Ureter (tissue), 1 donor: Measurements from ENCODE around the gene KCNG4. TPM values are rescaled to one million over a fixed set of nuclear protein-coding genes. Genes with fewer than 3 reads are reported as not detected.
A peak's percentile ranks its signal among the peaks of the same experiment; 100 is the strongest.

Source experiments
- DNase-seq: peaks from one replicate; pipeline ENCODE4 v3.0.0-alpha.2; 2020; ENCODE audit warnings: low spot score
- total RNA-seq: library from RNA; stranded (reverse); gene quantifications from one replicate; pipeline ENCODE4 v1.2.4, GENCODE V29; 2023
- donor health status: DM: yes; HTN: yes; CAD: no.

KCNG4 gene, protein sequence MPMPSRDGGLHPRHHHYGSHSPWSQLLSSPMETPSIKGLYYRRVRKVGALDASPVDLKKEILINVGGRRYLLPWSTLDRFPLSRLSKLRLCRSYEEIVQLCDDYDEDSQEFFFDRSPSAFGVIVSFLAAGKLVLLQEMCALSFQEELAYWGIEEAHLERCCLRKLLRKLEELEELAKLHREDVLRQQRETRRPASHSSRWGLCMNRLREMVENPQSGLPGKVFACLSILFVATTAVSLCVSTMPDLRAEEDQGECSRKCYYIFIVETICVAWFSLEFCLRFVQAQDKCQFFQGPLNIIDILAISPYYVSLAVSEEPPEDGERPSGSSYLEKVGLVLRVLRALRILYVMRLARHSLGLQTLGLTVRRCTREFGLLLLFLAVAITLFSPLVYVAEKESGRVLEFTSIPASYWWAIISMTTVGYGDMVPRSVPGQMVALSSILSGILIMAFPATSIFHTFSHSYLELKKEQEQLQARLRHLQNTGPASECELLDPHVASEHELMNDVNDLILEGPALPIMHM
- total RNA-seq, result not detected

DNA sequence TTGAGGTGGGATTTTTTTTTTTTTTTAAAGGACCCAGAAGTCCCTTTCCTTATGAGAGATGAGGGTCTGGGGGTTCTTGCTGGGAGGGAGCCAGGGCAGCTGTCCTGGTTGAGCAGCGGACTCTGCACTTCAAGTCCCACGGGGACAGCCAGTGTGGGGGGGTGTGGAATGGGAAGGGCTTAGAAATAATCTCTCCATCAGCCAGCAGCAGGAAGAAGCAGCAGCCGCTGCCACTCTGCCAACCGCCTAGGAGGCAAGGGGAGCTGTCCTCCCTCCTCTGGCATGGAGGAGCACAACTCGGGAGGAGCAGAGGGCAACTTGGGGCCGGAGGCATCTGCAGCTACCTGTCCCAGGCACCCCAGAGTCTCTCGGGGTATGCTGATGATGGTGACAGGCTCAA lies at the start of gene KCNG4:
Gene KCNG4 (minus strand): TSS at position 104 of the 400 bp plus-strand sequence. CDS start 2,527 bp downstream, outside the sequence.
- no peak for DNase-seq

DNA sequence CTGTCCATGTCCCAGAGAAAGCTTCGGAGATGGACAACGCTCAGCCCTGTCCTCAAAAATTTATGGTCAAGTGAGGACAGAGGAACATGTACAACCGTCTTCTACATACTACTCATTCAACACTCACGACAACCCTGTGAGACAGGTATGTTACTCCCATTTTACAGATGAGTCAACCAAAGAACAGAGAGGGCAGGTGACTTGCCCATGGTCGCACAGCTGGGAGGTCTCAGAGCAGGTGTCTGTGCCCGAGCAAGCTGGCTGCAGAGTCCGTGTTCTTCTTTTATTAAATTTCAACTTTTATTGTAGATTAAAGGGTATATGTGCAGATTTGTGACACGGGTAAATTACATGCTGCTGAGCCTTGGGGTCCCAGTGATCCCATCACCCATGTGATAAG lies 49.1 kb upstream of the KCNG4 start:
- no peak for DNase-seq

DNA sequence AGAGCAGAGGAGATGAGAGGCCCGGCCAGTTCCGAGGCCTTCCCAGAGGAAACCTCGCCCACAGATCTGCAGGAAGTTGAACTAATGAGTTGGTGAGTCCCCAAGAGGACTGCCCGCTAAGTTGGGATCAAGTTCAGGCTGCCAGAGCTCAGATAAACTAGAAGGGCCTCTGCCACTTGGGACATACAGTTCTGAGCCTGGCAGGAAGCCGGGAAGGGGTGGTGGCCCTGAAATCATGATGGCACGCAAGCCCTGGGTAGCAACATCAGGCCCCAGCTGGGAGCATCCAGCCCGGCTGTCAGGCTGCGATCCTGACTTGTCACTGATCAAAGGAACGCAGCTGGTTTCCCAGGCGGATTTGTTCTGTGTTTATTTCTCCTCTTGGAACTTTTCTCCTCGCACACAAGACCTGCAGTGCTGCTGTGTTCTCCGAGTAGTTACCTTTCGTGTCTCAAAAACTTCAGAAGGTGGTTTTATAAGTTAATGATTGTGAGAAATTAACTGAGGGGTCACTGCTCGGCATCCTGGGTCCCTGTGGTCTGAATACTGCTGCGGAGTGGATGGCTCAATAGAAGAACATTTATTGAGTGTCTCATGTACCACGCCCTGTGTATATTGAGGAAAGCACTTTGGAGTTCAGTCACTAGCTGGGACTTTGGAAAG lies 46.9 kb upstream of the KCNG4 start:
- DNase-seq, result peak; percentile 84

DNA sequence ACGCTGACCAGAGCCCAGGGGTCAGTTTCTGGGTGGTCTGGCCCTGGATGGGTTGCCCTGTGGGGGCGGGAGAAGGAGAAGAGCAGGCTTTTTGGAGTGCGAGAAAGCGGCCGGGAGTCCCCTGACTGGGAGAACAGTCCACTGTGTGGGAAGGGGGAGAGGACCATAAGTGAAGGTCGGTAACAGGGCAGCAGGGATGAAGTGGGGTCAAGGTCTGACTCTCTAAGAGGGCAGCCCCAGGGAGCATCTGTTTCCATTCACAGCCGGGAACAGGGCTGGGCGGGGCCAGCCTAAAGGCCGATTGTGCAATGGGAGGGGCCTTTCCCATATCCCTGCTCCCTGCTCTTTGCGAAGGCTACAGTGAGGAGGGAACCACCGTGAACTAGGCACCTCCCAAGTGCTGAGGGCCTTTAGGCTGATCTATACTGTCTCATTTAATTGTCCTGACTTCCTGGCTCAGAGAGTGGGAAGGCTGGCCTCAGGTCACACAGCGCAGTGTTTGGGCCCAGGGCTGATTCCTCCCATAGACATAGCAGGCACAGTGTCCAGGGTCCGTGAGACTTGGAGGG lies 44.4 kb upstream of the KCNG4 start:
- DNase-seq, result peak; percentile 76

DNA sequence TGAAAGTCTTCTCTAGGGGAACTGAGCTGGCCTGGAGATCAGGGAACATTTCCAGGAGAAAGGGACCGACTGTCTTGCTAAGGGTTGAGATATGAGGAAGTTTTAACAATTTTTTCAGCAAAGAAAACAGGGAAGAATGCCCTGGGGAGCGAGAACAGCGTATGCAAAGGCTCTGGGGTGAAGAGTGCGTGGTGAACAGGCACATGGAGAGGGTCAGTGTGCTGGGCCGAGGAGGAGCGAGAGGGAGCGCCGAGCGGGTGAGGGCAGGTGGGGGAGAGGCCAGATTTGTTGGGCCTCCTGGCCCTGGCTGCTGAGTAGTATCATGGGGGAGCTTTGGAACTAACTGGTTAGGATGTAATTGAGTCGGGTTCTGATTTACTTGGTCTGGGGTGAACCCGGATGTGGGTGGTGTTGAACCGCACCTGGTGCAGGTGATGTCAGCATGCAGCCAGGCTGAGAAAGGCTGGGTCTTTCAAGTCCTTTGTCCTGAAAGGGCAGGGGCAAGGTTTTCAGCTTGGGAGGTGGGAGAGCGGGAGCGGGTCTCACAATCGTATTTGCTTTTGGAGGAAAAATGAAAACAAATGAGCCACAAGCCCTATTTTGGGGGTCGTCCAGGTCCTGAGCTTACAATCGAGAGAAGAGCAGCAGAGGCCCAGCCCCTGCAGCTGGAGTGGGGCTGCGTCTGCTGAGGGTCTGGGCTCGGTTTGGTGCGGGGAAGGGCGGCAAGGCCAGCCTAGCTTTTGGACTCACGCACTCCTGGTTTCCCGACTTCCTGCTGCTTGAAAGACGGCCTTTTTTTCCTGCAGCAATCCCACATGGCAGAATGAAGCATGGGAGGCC lies 43.7 kb upstream of the KCNG4 start:
- no peak for DNase-seq

DNA sequence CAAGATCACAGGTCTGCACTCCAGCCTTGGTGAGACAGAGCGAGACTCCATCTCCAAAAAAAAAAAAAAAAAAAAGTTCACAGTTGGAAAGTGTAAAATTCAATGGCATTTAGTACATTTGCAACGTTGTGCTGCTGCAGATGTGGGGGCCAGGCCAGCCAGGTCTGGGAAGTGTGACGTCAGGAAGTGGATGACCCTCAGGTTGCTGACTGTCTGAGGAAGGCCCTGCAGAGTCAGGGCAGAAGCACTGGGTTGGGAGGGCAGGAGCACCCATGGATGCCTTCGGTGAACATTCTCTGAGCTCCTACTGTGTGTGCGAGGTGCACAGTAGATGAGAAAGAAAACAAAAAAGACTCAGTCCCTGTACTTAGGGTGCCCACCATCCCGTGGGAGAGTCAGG lies 42.7 kb upstream of the KCNG4 start:
- DNase-seq, result no peak

DNA sequence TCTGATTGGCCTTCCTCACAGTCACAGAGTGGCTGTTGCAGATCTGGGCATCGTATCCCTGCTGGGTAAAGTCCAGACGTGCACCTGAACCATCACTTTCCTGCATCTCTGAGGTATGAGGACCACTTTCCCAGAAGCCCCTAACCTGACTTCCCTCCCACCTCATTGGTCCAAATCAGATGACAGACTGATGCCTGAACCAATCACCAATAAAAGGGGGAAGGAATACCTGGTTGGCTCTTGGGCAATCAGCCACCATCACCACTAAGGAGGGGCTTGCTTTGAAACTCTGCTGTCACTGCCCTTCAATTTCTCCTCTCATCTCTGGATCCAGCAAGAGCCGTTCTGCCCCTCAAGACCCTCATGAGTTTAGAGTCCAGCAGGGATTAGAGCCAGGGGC lies 41.3 kb upstream of the KCNG4 start:
- no peak for DNase-seq

DNA sequence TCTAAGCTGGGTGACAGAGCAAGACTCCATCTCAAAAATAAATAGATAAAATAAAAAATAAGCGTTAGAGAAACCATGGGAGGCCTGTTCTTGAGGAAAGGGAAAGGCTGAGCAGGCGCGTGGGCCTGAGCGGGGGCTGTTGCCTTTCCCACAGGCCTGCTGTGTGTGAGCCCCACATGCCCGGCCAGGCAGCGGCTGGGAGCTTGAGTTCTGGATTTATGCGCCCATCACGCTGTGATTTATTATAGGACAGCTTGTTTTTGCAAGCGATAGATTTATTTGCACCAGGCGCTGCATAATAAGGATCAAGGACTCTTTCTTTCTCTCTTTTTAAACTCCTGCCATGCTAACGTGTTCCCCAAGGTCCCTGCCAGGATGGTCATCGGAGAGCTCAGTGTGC lies 40.1 kb upstream of the KCNG4 start:
- no peak for DNase-seq

DNA sequence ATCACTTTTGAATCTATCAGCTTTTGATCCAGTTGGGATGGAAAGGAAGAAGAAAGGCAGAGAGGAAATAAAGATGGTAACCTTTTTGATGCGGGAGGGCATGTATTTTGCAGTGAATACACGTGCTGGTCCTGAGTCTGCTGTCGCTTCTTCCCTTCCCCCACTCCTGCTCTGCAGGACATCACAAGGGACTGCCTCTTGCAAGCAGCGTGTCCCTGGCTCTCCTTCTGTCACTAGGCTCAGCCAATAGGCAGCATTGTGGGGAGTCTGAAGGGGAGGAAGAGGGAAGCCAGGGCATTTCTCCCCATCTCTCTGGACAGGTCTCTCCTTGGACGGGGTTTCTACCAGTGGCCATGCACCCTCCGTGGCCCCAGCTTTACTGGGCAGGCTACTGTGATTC lies 39.2 kb upstream of the KCNG4 start:
- DNase-seq, result no peak

DNA sequence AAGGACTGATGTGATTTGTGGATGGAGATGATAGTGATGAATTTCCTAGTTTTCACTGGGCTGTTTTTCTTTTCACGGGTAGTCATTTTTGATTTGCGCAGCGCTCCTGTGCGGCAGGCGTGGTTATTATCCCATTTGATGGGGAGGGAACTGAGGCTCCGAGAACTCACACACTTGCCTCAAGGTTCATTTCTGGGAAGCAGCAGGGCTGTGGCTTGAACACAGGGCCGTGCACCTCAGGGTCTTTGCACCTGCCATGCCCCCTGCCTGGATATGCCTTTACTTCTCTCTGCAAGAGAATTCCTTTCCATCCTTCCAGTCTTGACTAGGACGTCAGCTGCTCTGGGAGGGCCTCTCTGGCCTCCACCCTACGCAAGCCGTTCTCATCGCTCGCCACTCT lies 38.5 kb upstream of the KCNG4 start:
- DNase-seq, result no peak

DNA sequence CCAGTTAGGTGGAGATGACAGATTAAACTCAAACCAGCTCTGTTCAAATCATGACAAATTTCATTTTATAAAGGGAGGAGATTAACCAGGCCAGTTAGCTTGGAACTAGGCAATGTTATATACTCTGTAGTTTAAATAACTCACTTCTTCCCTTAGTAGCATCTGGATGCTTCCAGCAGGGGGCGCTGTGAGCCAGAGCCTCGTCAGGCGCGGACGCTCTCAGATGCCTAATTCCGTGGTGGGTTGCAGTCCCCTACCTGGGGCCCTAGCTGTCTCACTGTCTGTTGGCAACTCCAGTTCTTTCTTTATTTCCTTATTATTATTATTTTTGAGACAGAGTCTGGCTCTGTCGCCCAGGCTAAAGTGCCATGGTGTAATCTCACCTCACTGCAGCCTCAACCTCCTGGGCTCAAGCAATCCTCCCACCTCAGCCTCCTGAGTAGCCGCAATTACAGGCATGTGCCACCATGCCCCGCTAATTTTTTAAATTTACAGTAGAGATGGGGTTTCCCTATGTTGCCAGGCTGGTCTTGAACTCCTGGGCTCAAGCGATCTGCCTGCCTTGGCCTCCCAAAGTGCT lies 37.5 kb upstream of the KCNG4 start:
- peak; percentile 73 for DNase-seq

DNA sequence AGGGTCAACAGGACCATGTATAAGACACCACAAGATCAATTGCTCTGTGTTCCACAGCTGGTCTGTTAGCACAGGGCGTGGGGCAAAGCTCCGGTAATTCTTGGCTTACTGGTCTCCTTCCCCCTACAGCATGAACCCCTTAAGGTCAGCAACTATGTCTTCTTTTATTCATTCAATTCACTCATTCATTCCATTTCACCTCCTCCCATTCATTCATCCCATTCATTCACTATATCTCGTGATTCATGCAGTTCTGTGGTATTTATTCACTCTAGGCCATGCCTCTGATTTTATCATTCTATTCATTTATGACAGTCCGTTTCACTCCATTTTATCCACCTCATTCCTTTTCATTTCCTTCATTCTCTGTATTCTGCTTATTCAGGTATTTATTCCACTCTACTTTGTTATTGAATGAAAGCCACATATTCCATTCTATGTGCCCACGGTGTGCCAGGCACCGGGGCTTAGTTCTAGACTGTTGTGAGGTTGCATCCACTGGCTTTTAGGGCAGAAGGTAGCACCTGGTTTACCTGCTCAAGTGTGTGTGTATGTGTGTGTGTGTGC lies 35.9 kb upstream of the KCNG4 start:
- DNase-seq, result no peak

DNA sequence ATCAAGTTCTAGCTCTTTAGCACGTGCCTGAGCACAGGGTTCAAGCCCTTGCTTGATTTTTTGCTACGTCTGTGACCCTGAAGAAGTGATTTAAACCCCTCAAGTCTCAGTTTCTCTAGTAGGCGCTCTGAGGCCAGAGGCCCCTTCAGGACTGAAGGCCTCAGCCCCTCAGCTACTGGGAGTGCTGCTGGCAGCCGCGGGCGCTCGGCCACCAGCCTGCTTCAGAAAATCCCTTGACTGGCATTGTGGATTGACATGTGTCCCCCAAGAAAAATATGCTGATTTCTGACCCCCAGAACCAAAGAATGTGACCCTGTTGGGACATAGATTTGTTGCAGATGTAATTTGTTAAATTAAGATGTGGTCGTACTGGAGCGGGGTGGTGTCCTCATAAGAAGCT lies 34.7 kb upstream of the KCNG4 start:
- DNase-seq, result no peak

DNA sequence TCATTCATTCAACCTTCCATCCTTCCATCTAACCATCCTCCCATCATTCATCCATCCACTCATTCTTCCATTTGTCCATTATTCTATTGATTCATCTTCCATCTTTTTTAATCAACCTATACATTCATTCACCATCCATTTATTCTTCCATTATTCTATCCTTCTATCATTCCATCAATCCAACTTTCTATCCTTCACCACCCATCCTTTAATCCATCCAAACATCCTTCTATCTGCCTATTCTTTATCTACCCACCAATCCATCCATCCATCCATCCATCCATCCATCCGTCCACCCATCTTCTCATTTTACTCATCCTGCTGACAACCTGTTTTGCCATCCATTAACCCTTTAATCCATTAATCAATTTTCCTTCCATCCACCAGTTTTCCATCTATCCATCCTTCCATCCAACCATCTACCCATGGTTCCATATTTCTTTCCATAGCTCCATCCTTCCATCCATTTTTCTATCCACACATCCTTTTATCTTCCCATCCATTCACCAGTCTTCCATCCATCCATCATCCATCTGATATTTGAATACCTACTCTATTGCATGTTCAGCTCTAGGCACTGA lies 33.0 kb upstream of the KCNG4 start:
- no peak for DNase-seq

DNA sequence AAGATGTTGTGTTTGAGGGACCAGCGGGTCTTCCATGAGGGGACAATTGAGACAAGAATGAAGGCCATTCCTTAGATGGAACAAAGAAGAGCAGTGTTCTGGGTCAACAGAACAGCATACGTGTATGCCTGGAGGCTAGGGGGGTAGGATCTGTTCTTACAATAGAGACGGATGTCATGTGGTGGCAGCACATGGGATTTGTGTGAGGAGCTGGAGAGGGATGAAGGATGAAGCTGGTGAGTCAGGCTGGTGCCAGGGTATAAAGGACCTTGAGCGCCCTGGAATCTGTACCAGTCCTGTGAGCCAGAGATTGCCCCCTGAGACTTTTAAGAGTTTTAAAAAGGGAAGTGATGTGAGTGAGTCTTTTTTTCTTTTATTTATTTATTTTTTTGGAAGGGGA lies 32.1 kb upstream of the KCNG4 start:
- no peak for DNase-seq

DNA sequence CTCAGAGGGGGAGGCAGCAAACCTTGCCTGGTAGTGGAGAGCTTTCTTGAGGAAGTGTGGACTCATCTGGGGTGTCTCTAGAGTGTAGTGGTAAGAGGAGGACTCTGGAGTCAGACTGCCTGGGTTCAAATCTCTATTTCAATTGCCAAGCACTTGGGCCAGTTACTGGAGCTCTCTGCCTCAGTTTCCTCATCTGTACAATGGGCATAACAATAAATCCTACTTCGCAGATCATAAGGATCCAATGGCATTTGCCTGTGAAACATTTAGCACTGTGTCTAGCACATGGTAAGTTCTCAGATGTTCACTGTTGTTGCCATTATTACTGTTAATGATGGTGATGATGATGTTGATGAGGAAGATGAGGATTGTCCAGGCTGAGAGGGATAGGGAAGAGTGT lies 31.2 kb upstream of the KCNG4 start:
- no peak for DNase-seq

DNA sequence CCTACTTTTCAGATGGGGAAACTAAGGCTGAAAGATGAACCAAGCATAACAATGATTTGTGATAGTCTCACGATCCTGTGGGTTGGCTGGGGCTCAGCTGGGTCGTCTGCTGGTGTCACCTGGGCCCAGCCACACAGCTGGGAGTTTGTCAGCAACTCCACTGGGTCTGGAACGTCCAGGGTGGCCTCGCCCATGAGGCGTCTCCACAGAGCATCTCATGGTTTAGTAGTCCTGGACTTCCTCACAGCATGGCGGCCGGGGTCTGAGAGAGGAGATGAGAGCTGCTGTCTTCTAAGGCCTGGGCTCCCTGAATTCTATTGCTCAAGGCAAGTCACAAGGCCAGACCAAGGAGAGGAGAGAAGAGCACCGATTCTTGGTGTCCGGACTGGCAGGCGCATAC lies 30.7 kb upstream of the KCNG4 start:
- no peak for DNase-seq

DNA sequence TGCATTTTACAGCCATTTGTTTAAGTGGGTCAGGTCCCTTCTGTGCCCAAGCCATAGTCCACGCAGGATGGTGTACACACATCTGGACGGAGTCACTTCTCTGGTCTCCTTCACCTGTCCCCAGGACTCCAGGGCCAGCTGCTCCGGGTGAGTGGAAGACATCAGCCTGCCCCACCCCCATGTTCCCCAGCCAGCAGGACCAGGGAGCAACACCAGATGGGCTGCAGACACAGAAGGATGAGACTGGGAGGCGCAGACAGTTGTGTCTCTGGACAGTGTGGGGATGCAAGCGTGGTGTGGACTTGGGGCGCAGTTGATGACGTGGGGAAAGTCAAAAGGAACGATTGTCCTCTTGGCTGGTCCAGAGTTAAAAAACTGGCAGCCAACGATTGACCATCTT lies 30.3 kb upstream of the KCNG4 start:
- no peak for DNase-seq

DNA sequence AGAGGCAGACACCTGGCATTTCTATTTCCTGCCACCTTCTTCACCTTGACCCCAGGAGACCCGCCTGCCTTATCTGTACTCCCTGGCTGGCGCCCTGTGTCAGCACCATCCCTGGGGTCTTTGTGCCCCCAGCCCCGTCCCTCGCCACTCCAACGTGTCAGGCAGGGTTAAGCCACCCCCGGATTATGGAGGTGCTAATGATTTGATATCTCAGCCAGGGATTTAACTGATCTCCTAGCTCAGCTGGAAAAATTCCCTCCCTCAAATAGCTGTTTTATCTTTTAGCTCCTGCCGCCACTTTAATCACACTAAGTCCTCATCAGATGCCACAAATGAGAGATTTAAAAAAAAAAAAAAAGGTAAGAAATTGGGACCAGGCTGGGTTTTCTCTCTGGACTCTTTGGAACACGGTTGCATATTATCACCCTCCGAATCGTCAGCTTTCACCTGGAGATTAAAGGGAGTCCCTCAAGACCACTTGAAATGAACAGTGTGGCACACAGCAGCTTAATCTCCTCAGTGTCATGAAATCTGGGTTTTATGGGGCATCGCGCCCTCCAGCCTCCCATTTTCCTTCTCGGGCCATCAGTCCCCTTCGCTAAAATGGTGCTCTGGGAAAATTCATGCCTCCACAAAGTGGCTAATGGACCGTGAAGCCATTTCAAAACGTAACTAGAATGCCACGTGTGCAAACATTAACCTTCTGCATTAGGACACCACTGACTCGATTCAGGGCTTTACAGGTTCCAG lies 28.7 kb upstream of the KCNG4 start:
- no peak for DNase-seq

DNA sequence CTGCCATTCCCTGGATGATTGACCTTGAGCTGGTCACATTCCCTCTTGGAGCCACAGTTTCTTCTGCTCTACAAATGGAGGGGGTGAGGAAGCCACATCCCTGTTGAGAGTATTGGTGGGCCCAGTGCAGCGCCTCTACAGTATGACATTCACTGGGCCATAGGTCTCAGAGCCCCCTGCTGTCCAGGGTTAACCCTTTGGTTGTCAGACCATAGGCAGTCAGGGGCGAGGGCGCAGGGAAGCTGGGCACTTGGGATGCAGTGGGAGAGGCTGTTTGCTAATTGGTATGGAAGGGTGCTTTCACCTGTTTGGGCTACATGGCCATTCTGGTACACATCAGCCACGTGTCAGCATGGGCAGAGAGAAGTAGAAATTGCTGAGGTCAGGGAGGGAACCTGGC lies 27.6 kb upstream of the KCNG4 start:
- DNase-seq, result no peak
